Endodermal cell (in vitro differentiated cells): ENCODE results near the gene SIAH1. TPM values are rescaled to one million over a fixed set of nuclear protein-coding genes. Genes with fewer than 3 reads are reported as not detected.

ENCODE experiments used
- DNase-seq: peaks from one replicate; pipeline ENCODE4 v3.0.0-alpha.2; 2017
- H3K27ac ChIP-seq: 2 replicates; pipeline ENCODE4 v1.5.1; 2013; ENCODE audit warnings: mild to moderate bottlenecking, low read depth, low read length, moderate library complexity
- H3K27me3 ChIP-seq: 2 replicates; pipeline ENCODE4 v1.6.1; 2013; ENCODE audit warnings: mild to moderate bottlenecking, low read length, moderate library complexity; ENCODE audit not compliant: insufficient read depth, control insufficient read depth, poor library complexity, severe bottlenecking
- H3K36me3 ChIP-seq: 2 replicates; pipeline ENCODE4 v1.7.0; 2013; ENCODE audit warnings: mild to moderate bottlenecking, low read length, moderate library complexity; ENCODE audit not compliant: control insufficient read depth, insufficient read depth
- H3K4me1 ChIP-seq: one replicate; pipeline ENCODE4 v1.7.0; 2013; ENCODE audit warnings: low read length; ENCODE audit not compliant: control insufficient read depth, insufficient read depth
- H3K4me3 ChIP-seq: 2 replicates; pipeline ENCODE4 v1.5.1; 2013; ENCODE audit warnings: mild to moderate bottlenecking, low read length, moderate library complexity
- H3K9ac ChIP-seq: 2 replicates; pipeline ENCODE4 v1.6.1; 2013; ENCODE audit warnings: mild to moderate bottlenecking, low read length, moderate library complexity; ENCODE audit not compliant: poor library complexity, severe bottlenecking; ENCODE audit errors: extremely low read depth
- H3K9me3 ChIP-seq: 2 replicates; pipeline ENCODE4 v1.6.1; 2013; ENCODE audit warnings: mild to moderate bottlenecking, low read length, moderate library complexity; ENCODE audit not compliant: control insufficient read depth
- H3K27ac Mint-ChIP-seq: 2 replicates; pipeline ENCODE4 v1.8.0; 2020; ENCODE audit warnings: mixed read lengths
- H3K27me3 Mint-ChIP-seq: 2 replicates; pipeline ENCODE4 v1.8.0; 2021; ENCODE audit warnings: mild to moderate bottlenecking, mixed read lengths; ENCODE audit not compliant: insufficient read depth
- H3K36me3 Mint-ChIP-seq: 2 replicates; pipeline ENCODE4 v1.8.0; 2020; ENCODE audit warnings: low read depth, mixed read lengths
- H3K4me1 Mint-ChIP-seq: 2 replicates; pipeline ENCODE4 v1.8.0; 2020; ENCODE audit warnings: mixed read lengths
- H3K4me3 Mint-ChIP-seq: 2 replicates; pipeline ENCODE4 v1.8.0; 2020; ENCODE audit warnings: mild to moderate bottlenecking, moderate library complexity, mixed read lengths
- H3K9me3 Mint-ChIP-seq: 2 replicates; pipeline ENCODE4 v1.8.0; 2020; ENCODE audit warnings: mild to moderate bottlenecking, mixed read lengths
- WGBS, 2 experiments: methylation state at CpG; one replicate each; pipeline versions ENCODE4 v1.1.5 to v1.1.7; 2013; ENCODE audit warnings: missing lambda C conversion rate in 2 of 2, mixed read lengths in 1 of 2; ENCODE audit not compliant: insufficient coverage in 1 of 2, insufficient read length in 1 of 2; 5-methylcytosine and 5-hydroxymethylcytosine counted together
- long read RNA-seq, 4 experiments: library from polyadenylated mRNA in 2 of 4; library from RNA in 1 of 4; library from capped mRNA in 1 of 4; stranded (forward) in 3 of 4; unstranded in 1 of 4; transcript quantifications; one replicate each; pipeline ENCODE4 v2.0.0, GENCODE V29; 2020 to 2021; ENCODE audit warnings: inconsistent platforms in 1 of 4
- polyA plus RNA-seq, 2 experiments: library from polyadenylated mRNA; stranded (reverse); fragments of 50-300 nt; gene quantifications; one replicate each; pipeline ENCODE4 v1.2.3, GENCODE V29; 2013
- total RNA-seq, 2 donors: library from RNA; stranded (reverse); fragmentation: NEBNext Ultra II Directional in 1 of 2; extraction: Animal tissue kit (Norgen Biotek cat#: 25700) in 1 of 2; gene quantifications; 2 replicates in 1 of 2; 3 replicates in 1 of 2; pipeline ENCODE4 v1.2.1, GENCODE V29; 2021
- TF ChIP-seq, protein P1 (sequence below): fragments of 200-600 bp; sonication (generic); conservative IDR thresholded peaks from 2 replicates; pipeline ENCODE4 v1.5.0; 2021; ENCODE audit warnings: antibody characterized with exemption, mild to moderate bottlenecking

The SIAH1 gene, protein sequence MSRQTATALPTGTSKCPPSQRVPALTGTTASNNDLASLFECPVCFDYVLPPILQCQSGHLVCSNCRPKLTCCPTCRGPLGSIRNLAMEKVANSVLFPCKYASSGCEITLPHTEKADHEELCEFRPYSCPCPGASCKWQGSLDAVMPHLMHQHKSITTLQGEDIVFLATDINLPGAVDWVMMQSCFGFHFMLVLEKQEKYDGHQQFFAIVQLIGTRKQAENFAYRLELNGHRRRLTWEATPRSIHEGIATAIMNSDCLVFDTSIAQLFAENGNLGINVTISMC
- 10 to 100 TPM; 32.8 to 37.5 TPM for total RNA-seq
- 49.0 TPM for polyA plus RNA-seq (2013, experiment 1 of 2)
- polyA plus RNA-seq (2013, experiment 2 of 2): 44.0 TPM
- long read RNA-seq, experiment 1, transcript SIAH1-203 (2 exons, 2,147 nt): major isoform, 16 of 20 reads
- long read RNA-seq, experiment 1, partial matches to known transcripts: 0 of 20 reads
- long read RNA-seq, experiment 1, other reads (novel, unspliced or antisense): 3 of 20 reads
- long read RNA-seq, experiment 2, transcript SIAH1-203 (2 exons, 2,147 nt): major isoform, 81 of 93 reads
- long read RNA-seq, experiment 2, partial matches to known transcripts: 0 of 93 reads
- long read RNA-seq, experiment 2, other reads (novel, unspliced or antisense): 8 of 93 reads
- long read RNA-seq, experiment 3, transcript SIAH1-203 (2 exons, 2,147 nt): major isoform, 53 of 63 reads
- long read RNA-seq, experiment 3, partial matches to known transcripts: 0 of 63 reads
- long read RNA-seq, experiment 3, other reads (novel, unspliced or antisense): 10 of 63 reads
- long read RNA-seq, experiment 4, transcript SIAH1-203 (2 exons, 2,147 nt): major isoform, 7 of 18 reads
- long read RNA-seq, experiment 4, transcript SIAH1-202 (1 exons, 3,352 nt): minor isoform, 5 of 18 reads
- long read RNA-seq, experiment 4, partial matches to known transcripts: 0 of 18 reads
- long read RNA-seq, experiment 4, other reads (novel, unspliced or antisense): 6 of 18 reads

DNA sequence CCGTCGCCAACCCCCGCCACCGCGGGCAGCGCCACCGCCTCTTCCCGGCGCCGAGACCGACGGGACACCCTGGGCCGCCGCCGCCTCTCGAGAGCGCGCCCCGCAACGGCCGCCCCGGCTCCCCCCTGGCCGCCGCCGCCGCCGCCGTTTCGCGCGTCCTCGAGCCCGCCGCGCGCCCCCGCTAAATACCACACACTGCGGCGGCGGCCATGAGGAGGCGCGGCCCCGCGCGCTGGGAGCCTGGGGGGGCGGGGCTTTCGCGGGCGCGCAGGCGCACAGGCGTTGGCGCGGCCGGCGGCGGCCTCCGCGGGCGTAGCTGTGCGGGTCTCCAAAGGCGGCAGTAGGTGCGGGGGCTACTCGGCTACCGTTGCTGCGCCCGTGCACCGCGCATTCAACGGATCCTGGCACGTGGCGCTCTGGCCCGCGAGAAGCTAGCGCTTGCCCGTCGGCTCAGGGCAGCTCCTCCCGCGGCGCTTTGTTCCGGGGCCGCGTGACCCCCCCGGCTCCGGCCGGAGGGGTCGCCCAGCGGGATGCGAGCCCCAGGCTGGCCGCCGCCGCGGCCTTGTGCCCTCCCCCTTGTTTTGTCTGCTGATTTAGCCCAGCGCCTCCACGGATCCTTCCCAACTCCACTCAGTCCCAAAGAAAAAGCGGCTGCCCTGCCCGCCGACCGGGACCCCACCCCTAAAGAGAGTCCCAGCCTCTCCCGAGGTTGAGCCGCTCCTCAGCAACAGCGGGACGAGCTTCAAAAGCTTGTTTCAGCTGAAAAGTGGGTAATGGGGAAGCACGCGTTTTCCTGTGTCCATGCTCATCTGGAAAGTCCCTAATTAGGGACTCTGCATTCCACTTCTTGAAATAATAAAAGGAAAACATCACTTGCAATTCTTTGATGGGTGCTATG is at the start of gene SIAH1:
SIAH1 (minus strand) TSS at position 161 of the 898 bp plus-strand sequence. CDS start 22,985 bp downstream, outside the sequence.
- no peaks in the 10 kb centered on the region for H3K9me3 ChIP-seq
- H3K27me3 Mint-ChIP-seq: no peaks in the 10 kb centered on the region
- peaks cover 5% of the 10 kb centered on the region for H3K4me1 ChIP-seq
- TF ChIP-seq, protein P1, sequence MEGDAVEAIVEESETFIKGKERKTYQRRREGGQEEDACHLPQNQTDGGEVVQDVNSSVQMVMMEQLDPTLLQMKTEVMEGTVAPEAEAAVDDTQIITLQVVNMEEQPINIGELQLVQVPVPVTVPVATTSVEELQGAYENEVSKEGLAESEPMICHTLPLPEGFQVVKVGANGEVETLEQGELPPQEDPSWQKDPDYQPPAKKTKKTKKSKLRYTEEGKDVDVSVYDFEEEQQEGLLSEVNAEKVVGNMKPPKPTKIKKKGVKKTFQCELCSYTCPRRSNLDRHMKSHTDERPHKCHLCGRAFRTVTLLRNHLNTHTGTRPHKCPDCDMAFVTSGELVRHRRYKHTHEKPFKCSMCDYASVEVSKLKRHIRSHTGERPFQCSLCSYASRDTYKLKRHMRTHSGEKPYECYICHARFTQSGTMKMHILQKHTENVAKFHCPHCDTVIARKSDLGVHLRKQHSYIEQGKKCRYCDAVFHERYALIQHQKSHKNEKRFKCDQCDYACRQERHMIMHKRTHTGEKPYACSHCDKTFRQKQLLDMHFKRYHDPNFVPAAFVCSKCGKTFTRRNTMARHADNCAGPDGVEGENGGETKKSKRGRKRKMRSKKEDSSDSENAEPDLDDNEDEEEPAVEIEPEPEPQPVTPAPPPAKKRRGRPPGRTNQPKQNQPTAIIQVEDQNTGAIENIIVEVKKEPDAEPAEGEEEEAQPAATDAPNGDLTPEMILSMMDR: no peak
- peak within 1 kb of the TSS; percentile 95 for H3K4me3 Mint-ChIP-seq
- H3K36me3 Mint-ChIP-seq: no peaks in the 10 kb centered on the region
- 1 to 3% methylated on average over 3 to 105 of the region's 105 CpGs for WGBS, 2 experiments
- DNase-seq: peak; percentile 95
- H3K4me3 ChIP-seq: peak within 1 kb of the TSS; percentile 94
- H3K9me3 Mint-ChIP-seq: no peaks in the 10 kb centered on the region
- no peaks in the 10 kb centered on the region for H3K36me3 ChIP-seq
- H3K27me3 ChIP-seq: no peaks in the 10 kb centered on the region
- H3K4me1 Mint-ChIP-seq: peaks cover 16% of the 10 kb centered on the region
- peak within 1 kb of the TSS; percentile 91 for H3K9ac ChIP-seq
- peak within 1 kb of the TSS; percentile 100 for H3K27ac ChIP-seq
- peak within 1 kb of the TSS; percentile 98 for H3K27ac Mint-ChIP-seq

DNA sequence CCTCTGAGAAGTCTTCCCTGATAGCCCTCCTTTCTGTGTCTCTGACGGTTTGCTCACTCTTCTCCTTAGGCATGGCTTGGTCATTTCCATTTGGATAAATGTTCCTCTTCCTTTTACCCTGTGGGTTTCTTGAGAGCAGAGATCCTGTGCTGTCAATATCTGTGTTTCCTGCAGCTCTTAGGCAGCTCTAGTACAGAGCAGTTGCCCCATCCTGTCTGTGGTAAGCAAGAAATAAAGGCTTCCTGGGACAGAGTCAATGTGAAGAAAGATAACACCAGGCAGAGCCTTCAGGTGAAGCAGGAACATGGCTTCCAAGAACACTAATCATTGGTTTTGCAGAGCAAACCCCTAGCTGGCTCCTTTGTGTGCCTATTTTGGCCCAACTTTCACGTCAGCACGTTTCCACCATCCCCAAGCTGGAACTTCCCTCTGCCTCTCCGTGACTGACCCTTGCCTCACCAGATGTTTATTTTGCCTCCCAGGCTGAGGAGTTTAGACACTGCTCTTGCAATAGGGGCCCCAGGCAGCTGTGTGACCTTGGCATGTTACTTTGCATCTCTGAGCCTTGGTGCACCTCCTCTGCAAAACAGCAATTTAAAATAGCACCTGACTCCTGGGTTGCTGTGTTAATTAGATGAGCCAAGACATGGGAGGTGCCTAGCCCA is 49.6 kb upstream of the SIAH1 start:
- DNase-seq: no peak
- no peaks in the 10 kb centered on the region for H3K9me3 Mint-ChIP-seq
- Histone ChIP-seq H3K4me1 (no peaks in the 10 kb centered on the region), H3K27ac (no peak overlapping the region), H3K36me3 (no peaks in the 10 kb centered on the region), H3K9ac (no peak overlapping the region), H3K27me3 (no peaks in the 10 kb centered on the region), H3K4me3 (no peak overlapping the region), H3K9me3 (no peaks in the 10 kb centered on the region)
- H3K27me3 Mint-ChIP-seq: no peaks in the 10 kb centered on the region
- no peaks in the 10 kb centered on the region for H3K36me3 Mint-ChIP-seq
- no peak overlapping the region for H3K27ac Mint-ChIP-seq
- WGBS, 2 experiments: 71 to 87% methylated on average over 4 of the region's 4 CpGs
- no peaks in the 10 kb centered on the region for H3K4me1 Mint-ChIP-seq
- H3K4me3 Mint-ChIP-seq: no peak overlapping the region
- TF ChIP-seq, protein P1: no peak
